SKM-1 treated with dmso at 0.1 percent for 144 hours (cell line): ENCODE results near the gene PISD.

Source experiments
- DNase-seq: peaks from one replicate; lab custom pipeline; 2025; ENCODE audit not compliant: unreplicated experiment; lab: John Stamatoyannopoulos, UW

The PISD gene

GRCh38 chr22:31626427-31627150 is 35.4 kb downstream of the PISD start:
- DNase-seq = no peak

DNA sequence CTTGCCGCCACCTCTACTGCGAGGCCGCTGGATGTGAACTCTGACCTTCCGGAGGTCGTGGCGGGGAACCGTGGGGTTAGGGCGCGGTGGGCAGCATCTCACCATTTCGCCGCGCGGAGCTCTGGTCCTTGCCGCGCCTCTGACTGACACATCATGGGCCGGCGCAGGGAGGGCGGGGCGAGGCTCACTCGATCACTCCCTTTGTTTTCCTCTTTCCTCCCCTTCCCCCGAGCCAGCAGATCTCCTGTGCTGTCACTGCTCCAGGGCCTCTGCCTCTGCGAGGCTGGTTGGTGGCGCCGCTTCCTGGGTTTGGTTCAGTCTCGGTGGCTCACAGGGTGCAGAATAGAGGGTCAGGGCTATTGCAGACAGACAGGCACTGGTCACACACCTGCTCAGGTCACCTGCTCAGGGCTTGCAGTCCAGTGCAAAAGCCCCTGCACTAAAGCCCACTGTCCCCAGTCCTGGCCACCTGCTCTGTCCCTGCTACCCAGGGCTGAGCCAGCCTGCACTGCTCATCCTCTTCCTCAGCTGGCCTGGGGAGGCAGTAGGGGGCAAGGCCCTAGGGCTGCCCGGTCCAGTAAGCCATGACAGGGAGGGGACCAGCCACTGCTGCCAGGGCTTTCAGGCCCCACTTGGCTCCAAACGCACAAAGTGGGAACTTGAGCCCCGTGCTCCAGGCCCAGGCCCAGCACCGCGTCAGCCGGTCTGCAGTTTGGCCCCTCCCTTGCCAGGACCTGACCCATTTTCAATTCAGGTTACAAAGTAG is 36.2 kb downstream of the PISD start:
- DNase-seq = no peak

GRCh38 chr22:31625257-31625640 is 36.8 kb downstream of the PISD start:
- DNase-seq = no peak

DNA sequence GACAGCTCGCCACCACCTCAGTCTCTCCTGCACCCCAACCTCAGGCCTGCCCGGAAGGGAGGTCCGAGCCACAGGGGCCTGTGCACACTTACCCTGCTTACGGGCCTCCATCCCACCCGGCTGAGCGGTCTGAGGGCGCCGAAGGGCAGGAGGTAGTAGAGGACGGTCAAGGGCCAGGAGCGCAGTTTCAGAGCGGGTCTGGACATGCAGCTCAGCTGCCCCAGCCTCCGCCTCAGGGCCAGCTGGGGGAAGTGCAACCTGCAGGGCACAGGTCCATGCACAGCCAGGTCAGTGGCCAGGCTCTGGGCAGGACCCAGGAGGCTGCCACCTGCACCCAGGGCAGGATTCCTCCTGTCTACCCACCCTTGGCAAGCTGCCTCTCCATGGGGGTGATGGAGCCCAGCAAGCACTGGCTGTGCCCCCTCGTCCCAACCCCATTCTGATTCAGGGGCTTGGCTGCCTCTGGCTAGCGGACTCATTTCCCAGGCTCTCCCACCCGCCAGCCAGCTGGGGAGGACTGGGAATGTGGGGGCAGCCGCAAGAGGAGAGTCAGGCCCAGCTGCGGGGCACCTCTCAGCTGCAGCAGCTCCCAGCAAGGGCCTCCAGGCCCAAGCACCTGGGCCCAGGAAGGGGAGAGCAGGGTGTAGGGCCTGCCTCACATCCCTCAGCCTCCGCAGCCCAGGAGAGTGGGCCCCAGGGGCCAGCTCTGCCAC is 38.3 kb downstream of the PISD start:
- no peak for DNase-seq

- no peak for DNase-seq
Measured at GRCh38 chr22:31622980-31623379, 39.0 kb downstream of the PISD start.

- DNase-seq = no peak
Measured at GRCh38 chr22:31621507-31622124, 40.4 kb downstream of the PISD start.

DNA sequence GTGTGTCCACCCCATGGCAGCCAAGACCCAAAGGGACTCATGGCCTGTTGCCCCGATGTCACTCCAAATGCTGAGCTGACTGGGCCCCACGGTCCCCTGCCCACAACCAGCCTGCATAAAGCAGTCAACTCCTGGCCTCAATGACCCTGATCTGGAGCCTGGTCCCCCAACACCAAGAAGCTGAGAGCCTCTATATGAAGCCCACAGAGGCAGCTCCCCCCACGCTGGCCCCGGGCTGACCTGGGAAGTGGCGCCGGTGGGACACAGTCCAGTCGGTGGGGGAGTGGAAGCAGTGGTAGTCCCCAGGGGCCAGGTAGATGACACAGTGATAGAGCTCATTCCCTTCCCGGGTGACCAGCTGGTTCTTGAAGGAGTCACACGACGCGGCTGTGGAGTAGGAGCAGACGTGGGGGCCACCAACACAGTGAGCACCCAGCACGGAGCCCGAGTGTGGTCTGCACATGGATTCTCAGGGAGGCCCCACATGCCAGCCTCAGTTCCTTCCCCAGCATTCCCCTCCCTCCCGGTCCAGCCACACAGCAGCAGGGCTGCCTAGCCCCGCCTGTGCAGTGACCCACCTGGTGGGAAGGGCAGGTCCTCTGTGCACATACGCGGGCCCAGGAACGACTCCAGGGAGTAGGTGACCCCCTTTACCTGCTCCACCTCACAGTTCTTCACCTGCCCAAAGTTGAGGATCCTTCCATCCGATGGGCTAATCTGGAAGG is 41.1 kb downstream of the PISD start:
- no peak for DNase-seq

DNA sequence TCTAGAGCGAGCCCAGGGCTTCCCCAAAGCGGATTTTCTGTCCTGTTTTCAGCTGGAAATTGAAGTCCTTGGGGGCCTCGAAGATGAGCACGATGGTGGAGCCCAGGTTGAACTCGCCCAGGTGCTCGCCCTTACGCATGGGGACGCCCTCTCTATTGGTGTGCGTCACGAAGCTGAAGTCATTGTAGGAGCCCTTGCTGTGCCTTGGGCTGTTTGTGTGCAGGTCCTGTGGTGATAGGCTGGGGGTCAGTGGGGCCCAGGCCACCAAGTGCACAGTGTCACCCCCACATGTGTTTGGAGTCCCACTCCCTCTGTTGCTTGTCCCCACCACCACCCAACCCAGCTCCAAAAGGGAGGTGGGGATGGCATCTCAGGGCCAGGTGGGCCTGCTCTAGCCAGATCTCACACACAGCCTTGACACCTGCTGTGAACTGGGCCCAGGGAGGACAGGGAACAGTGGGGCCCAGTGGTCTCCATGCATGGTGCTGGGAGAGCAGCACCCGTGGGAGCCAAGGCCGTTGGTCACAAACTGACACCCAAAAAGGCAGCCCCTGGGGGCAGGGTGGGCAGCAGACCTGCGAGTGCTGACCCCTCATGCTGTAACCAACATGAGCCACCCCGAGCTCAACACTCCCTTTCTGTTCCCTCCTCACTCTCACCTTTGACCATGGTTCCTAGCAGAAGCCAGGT is 42.3 kb downstream of the PISD start:
- DNase-seq = no peak

DNA sequence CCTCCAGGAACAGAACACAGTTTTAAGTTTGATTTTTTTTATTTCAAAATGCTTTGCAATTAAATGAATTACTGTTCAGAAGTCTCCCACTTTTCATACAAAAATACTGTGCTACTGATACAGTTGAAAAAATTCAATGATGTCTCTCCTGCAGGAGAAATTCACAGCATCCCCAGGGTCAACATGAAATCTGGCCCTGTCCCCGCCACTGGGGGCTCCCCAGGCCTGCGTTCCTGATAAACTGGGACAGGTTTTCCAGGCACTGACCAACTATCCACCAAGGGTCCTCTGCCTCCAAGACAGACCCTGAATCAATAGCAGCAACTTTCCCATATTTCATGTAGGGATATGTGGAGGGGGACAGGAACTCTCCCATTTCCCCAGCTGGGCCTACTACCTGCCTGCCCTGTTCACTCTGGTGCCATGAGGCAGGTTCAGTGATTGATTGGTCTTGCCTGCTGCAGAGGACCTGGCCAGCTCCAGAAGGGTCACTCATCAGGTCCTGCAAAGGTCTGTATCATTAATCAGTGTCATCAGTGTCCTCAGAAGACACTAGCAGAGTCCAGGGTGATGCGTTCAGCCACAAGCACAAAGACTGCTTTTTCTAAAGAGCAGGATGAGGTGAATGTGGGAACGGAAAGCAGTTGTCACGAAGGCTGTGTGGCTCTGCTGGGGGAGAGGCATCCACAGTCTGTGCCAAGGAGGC is 43.4 kb downstream of the PISD start:
- no peak for DNase-seq

- no peak for DNase-seq
Measured at GRCh38 chr22:31618057-31618456, 44.0 kb downstream of the PISD start.

GRCh38 chr22:31616315-31616980 is 45.6 kb downstream of the PISD start:
- no peak for DNase-seq

DNA sequence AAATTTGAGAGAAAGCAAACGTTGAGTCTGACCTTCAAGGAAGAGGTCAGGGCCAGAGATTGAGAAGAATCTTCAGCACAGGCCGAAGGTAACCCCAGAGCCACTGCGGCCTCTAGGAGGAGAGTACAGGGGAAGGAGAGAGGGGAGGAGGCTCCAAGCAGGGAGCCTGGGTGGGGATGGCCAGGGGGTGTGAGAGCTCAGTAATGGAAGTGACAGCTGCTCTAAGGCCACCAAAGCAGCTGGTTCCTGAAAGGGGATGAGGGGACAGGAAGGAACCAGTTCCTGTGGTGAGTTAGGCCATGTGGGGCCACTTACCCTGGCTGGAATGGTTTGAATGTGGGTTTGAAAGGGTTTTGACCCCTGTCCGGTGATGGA is 46.1 kb downstream of the PISD start:
- no peak for DNase-seq

DNA sequence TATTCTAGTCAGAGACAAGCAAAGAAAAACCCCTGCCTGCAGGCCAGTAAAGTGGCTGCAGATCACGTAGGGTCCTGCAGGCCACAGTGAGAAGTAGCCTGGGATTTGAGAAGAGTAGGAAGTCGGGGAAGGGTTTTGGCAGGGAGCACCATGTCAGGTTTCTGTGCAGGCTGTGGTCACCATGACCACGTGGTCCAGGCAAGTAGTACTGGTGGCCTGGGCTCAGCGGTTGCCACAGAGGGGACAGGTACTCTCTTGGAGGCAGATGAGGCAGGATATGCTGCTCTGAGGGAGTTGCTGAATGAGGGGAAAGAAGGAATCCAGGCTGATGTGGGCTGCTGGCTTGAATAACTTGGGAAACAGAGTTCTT is 46.5 kb downstream of the PISD start:
- no peak for DNase-seq

- DNase-seq = no peak
Measured at GRCh38 chr22:31614781-31615490, 47.1 kb downstream of the PISD start.

- DNase-seq = no peak
Measured at GRCh38 chr22:31613904-31614296, 48.1 kb downstream of the PISD start.

- no peak for DNase-seq
Measured at GRCh38 chr22:31613286-31613903, 48.6 kb downstream of the PISD start.

DNA sequence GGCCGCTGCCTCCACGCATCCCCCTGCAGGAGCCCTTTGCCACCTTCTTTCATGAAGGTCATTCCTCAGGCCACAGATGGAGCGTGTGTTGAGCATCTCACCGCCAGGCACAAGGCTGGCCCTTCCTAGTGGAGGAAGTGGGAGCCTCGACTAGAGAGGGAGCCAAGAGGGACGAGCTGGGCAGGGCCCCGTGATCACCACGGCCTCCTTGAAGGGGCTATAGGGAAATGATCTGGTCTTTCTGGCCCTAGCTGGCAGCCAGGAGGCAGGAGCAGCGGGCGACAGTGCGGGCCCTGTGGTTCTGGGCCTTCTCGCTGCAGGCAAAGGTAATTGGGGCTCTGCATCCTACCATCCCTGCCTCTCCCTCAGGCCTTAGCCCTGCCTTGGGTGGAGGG is 49.1 kb downstream of the PISD start:
- no peak for DNase-seq

- DNase-seq = no peak
Measured at GRCh38 chr22:31611061-31611760, 50.8 kb downstream of the PISD start.
